SK-N-SH treated with all-trans-retinoic acid at 6 μM for 48 hours (cell line): Measurements from ENCODE around the gene NEUROD6.

Source experiments
- ATAC-seq: fragments of 200-7000 bp; cut with Tn5 transposase; 3 replicates; pipeline ENCODE4 v1.9.1; 2020; ENCODE audit warnings: mild to moderate bottlenecking, moderate library complexity
- ARNTL ChIP-seq: fragments of 450-650 bp; formaldehyde crosslinking; IDR thresholded peaks from 2 replicates; pipeline ENCODE4 v1.5.0; 2020; ENCODE audit warnings: low read depth, mild to moderate bottlenecking, moderate library complexity, borderline replicate concordance
- BACH2 ChIP-seq: fragments of 250-450 bp; sonication (Bioruptor Pico); IDR thresholded peaks from 2 replicates; pipeline ENCODE4 v1.9.0; 2021; ENCODE audit warnings: mild to moderate bottlenecking, borderline replicate concordance
- CSDC2 ChIP-seq: fragments of 250-450 bp; sonication (Bioruptor Pico); IDR thresholded peaks from 2 replicates; pipeline ENCODE4 v1.5.0; 2020; ENCODE audit warnings: mild to moderate bottlenecking, moderate library complexity
- CSRNP3 ChIP-seq: fragments of 250-450 bp; sonication (Bioruptor Pico); IDR thresholded peaks from 2 replicates; pipeline ENCODE4 v1.5.1; 2021; ENCODE audit warnings: mild to moderate bottlenecking, moderate library complexity
- ESRRG ChIP-seq: fragments of 250-450 bp; sonication (Bioruptor Pico); IDR thresholded peaks from 2 replicates; pipeline ENCODE4 v1.6.1; 2021; ENCODE audit warnings: mild to moderate bottlenecking
- GLIS3 ChIP-seq: fragments of 250-450 bp; sonication (Bioruptor Pico); IDR thresholded peaks from 2 replicates; pipeline ENCODE4 v1.5.0; 2020; ENCODE audit warnings: mild to moderate bottlenecking, moderate library complexity
- ISL1 ChIP-seq: fragments of 250-450 bp; sonication (Bioruptor Pico); IDR thresholded peaks from 2 replicates; pipeline ENCODE4 v2.1.2; 2022; ENCODE audit warnings: mild to moderate bottlenecking, moderate library complexity
- OSR1 ChIP-seq: fragments of 250-450 bp; sonication (Bioruptor Pico); IDR thresholded peaks from 2 replicates; pipeline ENCODE4 v1.8.0; 2022; ENCODE audit warnings: moderate library complexity, mild to moderate bottlenecking, inconsistent platforms
- PPARA ChIP-seq: fragments of 250-450 bp; sonication (Bioruptor Pico); IDR thresholded peaks from 2 replicates; pipeline ENCODE4 v1.5.0; 2020; ENCODE audit warnings: mild to moderate bottlenecking, borderline replicate concordance
- RARB ChIP-seq: fragments of 250-450 bp; sonication (Bioruptor Pico); IDR thresholded peaks from 2 replicates; pipeline ENCODE4 v1.8.0; 2021; ENCODE audit warnings: mild to moderate bottlenecking, moderate library complexity
- SNAI2 ChIP-seq: fragments of 250-450 bp; sonication (Bioruptor Pico); IDR thresholded peaks from 2 replicates; pipeline ENCODE4 v1.5.0; 2020; ENCODE audit warnings: mild to moderate bottlenecking, moderate library complexity
- TCF4 ChIP-seq: fragments of 250-450 bp; sonication (Bioruptor Pico); IDR thresholded peaks from 2 replicates; pipeline ENCODE4 v1.8.0; 2021; ENCODE audit warnings: mild to moderate bottlenecking, moderate library complexity, borderline replicate concordance
- TOX ChIP-seq: fragments of 250-450 bp; sonication (Bioruptor Pico); IDR thresholded peaks from 2 replicates; pipeline ENCODE4 v1.8.0; 2021; ENCODE audit warnings: mild to moderate bottlenecking, moderate library complexity, borderline replicate concordance
- TSHZ2 ChIP-seq: fragments of 250-450 bp; sonication (Bioruptor Pico); IDR thresholded peaks from 2 replicates; pipeline ENCODE4 v1.5.0; 2020; ENCODE audit warnings: mild to moderate bottlenecking, moderate library complexity
- ZC3H10 ChIP-seq: fragments of 250-450 bp; sonication (Bioruptor Pico); IDR thresholded peaks from 2 replicates; pipeline ENCODE4 v1.5.1; 2021; ENCODE audit warnings: mild to moderate bottlenecking, moderate library complexity
- ZFP3 ChIP-seq: fragments of 250-450 bp; sonication (Bioruptor Pico); IDR thresholded peaks from 2 replicates; pipeline ENCODE4 v1.5.0; 2020; ENCODE audit warnings: mild to moderate bottlenecking, moderate library complexity
- ZFP30 ChIP-seq: fragments of 450-650 bp; formaldehyde crosslinking; IDR thresholded peaks from 2 replicates; pipeline ENCODE4 v1.5.0; 2022; ENCODE audit warnings: mild to moderate bottlenecking, moderate library complexity
- ZNF565 ChIP-seq: fragments of 450-650 bp; formaldehyde crosslinking; conservative IDR thresholded peaks from 2 replicates; pipeline ENCODE4 v1.5.0; 2020; ENCODE audit warnings: low read depth, mild to moderate bottlenecking, moderate library complexity
- ZNF70 ChIP-seq: fragments of 450-650 bp; formaldehyde crosslinking; IDR thresholded peaks from 2 replicates; pipeline ENCODE4 v1.5.0; 2020; ENCODE audit warnings: mild to moderate bottlenecking, moderate library complexity
- ZNF8 ChIP-seq: fragments of 450-650 bp; formaldehyde crosslinking; IDR thresholded peaks from 2 replicates; pipeline ENCODE4 v1.5.0; 2020; ENCODE audit warnings: mild to moderate bottlenecking, moderate library complexity
- TF ChIP-seq, protein P1 (sequence below): fragments of 250-450 bp; sonication (Bioruptor Pico); IDR thresholded peaks from 2 replicates; pipeline ENCODE4 v1.8.0; 2020; ENCODE audit warnings: mild to moderate bottlenecking, moderate library complexity, borderline replicate concordance
- TF ChIP-seq, protein P2 (sequence below): fragments of 250-450 bp; sonication (Bioruptor Pico); IDR thresholded peaks from 2 replicates; pipeline ENCODE4 v1.5.1; 2020; ENCODE audit warnings: low read depth, mild to moderate bottlenecking, moderate library complexity

The NEUROD6 gene

GRCh38 chr7:31327071-31327470, 13.5 kb downstream of the NEUROD6 start:
- ATAC-seq, result peak; percentile 24; the same call in 2 of the 3 replicates
- TF ChIP-seq TSHZ2 (CRISPR knock-in tag), result no peak
- TF ChIP-seq BACH2 (CRISPR knock-in tag), result no peak
- TF ChIP-seq ZFP3 (CRISPR knock-in tag), result no peak
- no peak for TF ChIP-seq TOX
- no peak for TF ChIP-seq ISL1
- TF ChIP-seq ZNF70 (CRISPR knock-in tag), result no peak
- no peak for TF ChIP-seq CSRNP3 (CRISPR knock-in tag)

GRCh38 chr7:31326416-31326815, 14.1 kb downstream of the NEUROD6 start:
- ATAC-seq, result no peak
- TF ChIP-seq, protein P1, sequence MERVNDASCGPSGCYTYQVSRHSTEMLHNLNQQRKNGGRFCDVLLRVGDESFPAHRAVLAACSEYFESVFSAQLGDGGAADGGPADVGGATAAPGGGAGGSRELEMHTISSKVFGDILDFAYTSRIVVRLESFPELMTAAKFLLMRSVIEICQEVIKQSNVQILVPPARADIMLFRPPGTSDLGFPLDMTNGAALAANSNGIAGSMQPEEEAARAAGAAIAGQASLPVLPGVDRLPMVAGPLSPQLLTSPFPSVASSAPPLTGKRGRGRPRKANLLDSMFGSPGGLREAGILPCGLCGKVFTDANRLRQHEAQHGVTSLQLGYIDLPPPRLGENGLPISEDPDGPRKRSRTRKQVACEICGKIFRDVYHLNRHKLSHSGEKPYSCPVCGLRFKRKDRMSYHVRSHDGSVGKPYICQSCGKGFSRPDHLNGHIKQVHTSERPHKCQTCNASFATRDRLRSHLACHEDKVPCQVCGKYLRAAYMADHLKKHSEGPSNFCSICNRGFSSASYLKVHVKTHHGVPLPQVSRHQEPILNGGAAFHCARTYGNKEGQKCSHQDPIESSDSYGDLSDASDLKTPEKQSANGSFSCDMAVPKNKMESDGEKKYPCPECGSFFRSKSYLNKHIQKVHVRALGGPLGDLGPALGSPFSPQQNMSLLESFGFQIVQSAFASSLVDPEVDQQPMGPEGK (CRISPR knock-in tag), result no peak
- no peak for TF ChIP-seq ARNTL
- TF ChIP-seq ESRRG (CRISPR knock-in tag), result no peak
- no peak for TF ChIP-seq GLIS3 (CRISPR knock-in tag)
- TF ChIP-seq TCF4 (CRISPR knock-in tag), result no peak
- no peak for TF ChIP-seq ZC3H10 (CRISPR knock-in tag)
- no peak for TF ChIP-seq CSRNP3 (CRISPR knock-in tag)
- no peak for TF ChIP-seq TOX
- TF ChIP-seq SNAI2 (CRISPR knock-in tag), result no peak
- TF ChIP-seq RARB (CRISPR knock-in tag), result no peak
- TF ChIP-seq ZFP3 (CRISPR knock-in tag), result no peak
- no peak for TF ChIP-seq OSR1 (CRISPR knock-in tag)
- TF ChIP-seq ISL1, result no peak
- TF ChIP-seq ZFP30 (CRISPR knock-in tag), result no peak
- no peak for TF ChIP-seq ZNF70 (CRISPR knock-in tag)
- no peak for TF ChIP-seq BACH2 (CRISPR knock-in tag)
- no peak for TF ChIP-seq ZNF565
- TF ChIP-seq ZNF8 (CRISPR knock-in tag), result no peak
- TF ChIP-seq TSHZ2 (CRISPR knock-in tag), result no peak

GRCh38 chr7:31323101-31323500, 17.4 kb downstream of the NEUROD6 start:
- TF ChIP-seq, protein P2, sequence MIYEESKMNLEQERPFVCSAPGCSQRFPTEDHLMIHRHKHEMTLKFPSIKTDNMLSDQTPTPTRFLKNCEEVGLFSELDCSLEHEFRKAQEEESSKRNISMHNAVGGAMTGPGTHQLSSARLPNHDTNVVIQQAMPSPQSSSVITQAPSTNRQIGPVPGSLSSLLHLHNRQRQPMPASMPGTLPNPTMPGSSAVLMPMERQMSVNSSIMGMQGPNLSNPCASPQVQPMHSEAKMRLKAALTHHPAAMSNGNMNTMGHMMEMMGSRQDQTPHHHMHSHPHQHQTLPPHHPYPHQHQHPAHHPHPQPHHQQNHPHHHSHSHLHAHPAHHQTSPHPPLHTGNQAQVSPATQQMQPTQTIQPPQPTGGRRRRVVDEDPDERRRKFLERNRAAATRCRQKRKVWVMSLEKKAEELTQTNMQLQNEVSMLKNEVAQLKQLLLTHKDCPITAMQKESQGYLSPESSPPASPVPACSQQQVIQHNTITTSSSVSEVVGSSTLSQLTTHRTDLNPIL, result no peak
- TF ChIP-seq CSRNP3 (CRISPR knock-in tag) (no peak), ARNTL (no peak), ZNF70 (CRISPR knock-in tag) (no peak), ZFP30 (CRISPR knock-in tag) (no peak), BACH2 (CRISPR knock-in tag) (no peak), ESRRG (CRISPR knock-in tag) (no peak), PPARA (no peak), CSDC2 (CRISPR knock-in tag) (no peak), TOX (no peak), OSR1 (CRISPR knock-in tag) (no peak), RARB (CRISPR knock-in tag) (no peak), GLIS3 (CRISPR knock-in tag) (no peak)
- TF ChIP-seq, protein P1 (CRISPR knock-in tag), result no peak
- no peak for ATAC-seq
